ENCODE data around the gene KCNMB4. TPM values are rescaled to one million over a fixed set of nuclear protein-coding genes. Genes with fewer than 3 reads are reported as not detected.

KCNMB4 gene
- total RNA-seq, 1 donor from 2014 or later = 7.9 TPM

GRCh38 chr12:70443062-70443673, 77.1 kb downstream of the KCNMB4 start:
- no peak for DNase-seq (ENCODE audit: low spot score)

- DNase-seq (ENCODE audit: low spot score) = no peak
Observed at GRCh38 chr12:70444903-70445302, 78.8 kb downstream of the KCNMB4 start.

- no peak for DNase-seq (ENCODE audit: low spot score)
Observed at GRCh38 chr12:70448371-70448770, 82.3 kb downstream of the KCNMB4 start.

- no peak for DNase-seq (ENCODE audit: low spot score)
Observed at GRCh38 chr12:70449074-70449752, 83.1 kb downstream of the KCNMB4 start.

- no peak for DNase-seq (ENCODE audit: low spot score)
Observed at GRCh38 chr12:70449753-70450341, 83.8 kb downstream of the KCNMB4 start.

GRCh38 chr12:70451528-70451927, 85.4 kb downstream of the KCNMB4 start:
- no peak for DNase-seq (ENCODE audit: low spot score)

GRCh38 chr12:70456953-70457352, 90.9 kb downstream of the KCNMB4 start:
- DNase-seq (ENCODE audit: low spot score) = no peak

GRCh38 chr12:70459786-70460185, 93.7 kb downstream of the KCNMB4 start:
- DNase-seq (ENCODE audit: low spot score) = no peak

- no peak for DNase-seq (ENCODE audit: low spot score)
Observed at GRCh38 chr12:70463997-70464396, 97.9 kb downstream of the KCNMB4 start.

- no peak for DNase-seq (ENCODE audit: low spot score)
Observed at GRCh38 chr12:70466753-70467152, 100.7 kb downstream of the KCNMB4 start.

GRCh38 chr12:70467476-70467875, 101.4 kb downstream of the KCNMB4 start:
- no peak for DNase-seq (ENCODE audit: low spot score)

GRCh38 chr12:70467918-70468733, 102.0 kb downstream of the KCNMB4 start:
- no peak for DNase-seq (ENCODE audit: low spot score)

GRCh38 chr12:70468741-70469140, 102.7 kb downstream of the KCNMB4 start:
- no peak for DNase-seq (ENCODE audit: low spot score)

- DNase-seq (ENCODE audit: low spot score) = no peak
Observed at GRCh38 chr12:70469221-70469820, 103.2 kb downstream of the KCNMB4 start.

- no peak for DNase-seq (ENCODE audit: low spot score)
Observed at GRCh38 chr12:70482764-70483163, 116.7 kb downstream of the KCNMB4 start.

Other genes starting within 250 kb of the KCNMB4 start
- 212 TPM for gene CNOT2, start 122.9 kb upstream of the KCNMB4 start, total RNA-seq (ENCODE audit: insufficient read depth, low replicate concordance)

Data from umbilical cord (tissue), 2 donors.